Muscle layer of duodenum (tissue), 2 donors: ENCODE measurements around the gene LMX1B.
"Not testable (repeated sequence)": the region's sequence is repeated elsewhere in the genome, so short reads cannot be mapped to it uniquely, and the experiment has no call there.

ENCODE experiments used
- H3K27ac ChIP-seq: one replicate; pipeline ENCODE4 v1.7.0; 2013; ENCODE audit warnings: mild to moderate bottlenecking, low read length
- H3K27me3 ChIP-seq: one replicate; pipeline ENCODE4 v1.7.0; 2013; ENCODE audit warnings: low read depth, mild to moderate bottlenecking, control low read depth, low read length
- H3K36me3 ChIP-seq, 2 donors: one replicate each; pipeline ENCODE4 v1.7.0; 2013; ENCODE audit warnings: low read length in 2 of 2, control low read depth in 1 of 2, mild to moderate bottlenecking in 1 of 2; ENCODE audit not compliant: insufficient read depth in 2 of 2, control insufficient read depth in 1 of 2
- H3K4me1 ChIP-seq, 2 donors: one replicate each; pipeline ENCODE4 v1.7.0; 2013; ENCODE audit warnings: low read length in 2 of 2, mild to moderate bottlenecking in 2 of 2, control low read depth in 1 of 2, moderate library complexity in 1 of 2; ENCODE audit not compliant: insufficient read depth in 2 of 2, control insufficient read depth in 1 of 2
- H3K4me3 ChIP-seq, 2 donors: one replicate each; pipeline ENCODE4 v1.7.0; 2013; ENCODE audit warnings: low read length in 2 of 2, low read depth in 1 of 2, mild to moderate bottlenecking in 1 of 2
- H3K9me3 ChIP-seq, 2 donors: one replicate each; pipeline ENCODE4 v1.7.0; 2013; ENCODE audit warnings: low read length in 2 of 2, control low read depth in 1 of 2, mild to moderate bottlenecking in 1 of 2; ENCODE audit not compliant: control insufficient read depth in 1 of 2
- donor health status: healthy.

Gene LMX1B

GRCh38 chr9:126709241-126709640 lies 95.5 kb downstream of the LMX1B start:
- peaks cover 5% of the 10 kb centered on the region for H3K27me3 ChIP-seq
- no peak overlapping the region for H3K4me3 ChIP-seq
- H3K27ac ChIP-seq: no peak overlapping the region
- no peaks in the 10 kb centered on the region for H3K36me3 ChIP-seq
- H3K4me1 ChIP-seq: peaks cover 0 to 16% of the 10 kb centered on the region in 2 donors
- no peaks in the 10 kb centered on the region for H3K9me3 ChIP-seq

GRCh38 chr9:126715382-126715781 lies 101.7 kb downstream of the LMX1B start:
- Histone ChIP-seq H3K27ac (no peak overlapping the region), H3K9me3 (no peaks in the 10 kb centered on the region), H3K4me3 (no peak overlapping the region), H3K4me1 (no peaks in the 10 kb centered on the region), H3K27me3 (no peaks in the 10 kb centered on the region), H3K36me3 (no peaks in the 10 kb centered on the region)

GRCh38 chr9:126717441-126717840 lies 103.7 kb downstream of the LMX1B start:
- not testable (repeated sequence) for H3K9me3 ChIP-seq, H3K27ac ChIP-seq, H3K4me3 ChIP-seq, H3K4me1 ChIP-seq, H3K36me3 ChIP-seq, H3K27me3 ChIP-seq

- peaks cover 4% of the 10 kb centered on the region for H3K27me3 ChIP-seq
- H3K4me3 ChIP-seq: no peak overlapping the region
- peaks cover 0 to 15% of the 10 kb centered on the region in 2 donors for H3K4me1 ChIP-seq
- H3K36me3 ChIP-seq: no peaks in the 10 kb centered on the region
- no peaks in the 10 kb centered on the region for H3K9me3 ChIP-seq
- no peak overlapping the region for H3K27ac ChIP-seq
Measured at GRCh38 chr9:126719618-126720031, 105.9 kb downstream of the LMX1B start.

- peaks cover 4% of the 10 kb centered on the region for H3K27me3 ChIP-seq
- no peak overlapping the region for H3K27ac ChIP-seq
- H3K4me3 ChIP-seq: no peak overlapping the region
Measured at GRCh38 chr9:126720036-126720435, 106.3 kb downstream of the LMX1B start.

GRCh38 chr9:126720661-126721563 lies 107.2 kb downstream of the LMX1B start:
- H3K27me3 ChIP-seq: peaks cover 4% of the 10 kb centered on the region

More at GRCh38 chr9:126720036-126720435, 106.3 kb downstream of the LMX1B start:
- Histone ChIP-seq H3K4me1 (peaks cover 0 to 15% of the 10 kb centered on the region in 2 donors), H3K9me3 (no peaks in the 10 kb centered on the region), H3K36me3 (no peaks in the 10 kb centered on the region)

GRCh38 chr9:126721564-126721981 lies 107.8 kb downstream of the LMX1B start:
- Histone ChIP-seq H3K27ac (no peak overlapping the region), H3K4me1 (peaks cover 0 to 15% of the 10 kb centered on the region in 2 donors), H3K4me3 (no peak overlapping the region), H3K36me3 (no peaks in the 10 kb centered on the region), H3K9me3 (no peaks in the 10 kb centered on the region), H3K27me3 (peaks cover 4% of the 10 kb centered on the region)

More at GRCh38 chr9:126720661-126721563, 107.2 kb downstream of the LMX1B start:
- Histone ChIP-seq H3K36me3 (no peaks in the 10 kb centered on the region), H3K4me1 (peaks cover 0 to 15% of the 10 kb centered on the region in 2 donors), H3K27ac (no peak overlapping the region), H3K9me3 (no peaks in the 10 kb centered on the region), H3K4me3 (no peak overlapping the region)

- no peak overlapping the region for H3K27ac ChIP-seq
- peaks cover 4% of the 10 kb centered on the region for H3K27me3 ChIP-seq
- peaks cover 0 to 15% of the 10 kb centered on the region in 2 donors for H3K4me1 ChIP-seq
- H3K4me3 ChIP-seq: peak overlapping the region; percentile 21 to 76
- H3K36me3 ChIP-seq: no peaks in the 10 kb centered on the region
- H3K9me3 ChIP-seq: no peaks in the 10 kb centered on the region
Measured at GRCh38 chr9:126722252-126722921, 108.7 kb downstream of the LMX1B start.

GRCh38 chr9:126722922-126723806 lies 109.4 kb downstream of the LMX1B start:
- Histone ChIP-seq H3K36me3 (no peaks in the 10 kb centered on the region), H3K4me1 (peaks cover 0 to 15% of the 10 kb centered on the region in 2 donors), H3K9me3 (no peaks in the 10 kb centered on the region), H3K27me3 (peaks cover 4% of the 10 kb centered on the region), H3K27ac (no peak overlapping the region), H3K4me3 (peak overlapping the region; percentile 46 to 76)

- Histone ChIP-seq H3K9me3 (no peaks in the 10 kb centered on the region), H3K4me1 (peaks cover 0 to 15% of the 10 kb centered on the region in 2 donors), H3K36me3 (no peaks in the 10 kb centered on the region), H3K4me3 (peak overlapping the region in 1 of 2 donors; percentile 76), H3K27ac (no peak overlapping the region), H3K27me3 (peaks cover 4% of the 10 kb centered on the region)
Measured at GRCh38 chr9:126723807-126724172, 110.1 kb downstream of the LMX1B start.

GRCh38 chr9:126724226-126724625 lies 110.5 kb downstream of the LMX1B start:
- Histone ChIP-seq H3K9me3 (no peaks in the 10 kb centered on the region), H3K27me3 (peaks cover 4% of the 10 kb centered on the region), H3K27ac (no peak overlapping the region)

More at GRCh38 chr9:126724226-126724625, 110.5 kb downstream of the LMX1B start:
- H3K4me3 ChIP-seq: no peak overlapping the region
- no peaks in the 10 kb centered on the region for H3K36me3 ChIP-seq
- H3K4me1 ChIP-seq: peaks cover 0 to 15% of the 10 kb centered on the region in 2 donors
